Colonic mucosa (tissue), 4 donors: ENCODE measurements around the gene APC2. TPM values are rescaled to one million over a fixed set of nuclear protein-coding genes. Genes with fewer than 3 reads are reported as not detected.
"Not testable (repeated sequence)": the region's sequence is repeated elsewhere in the genome, so short reads cannot be mapped to it uniquely, and the experiment has no call there.

Source experiments
- DNase-seq: peaks from one replicate; pipeline ENCODE4 v3.0.0-alpha.2; 2020
- H3K27ac ChIP-seq: fragments of 200-600 bp; one replicate; pipeline ENCODE4 v1.8.0; 2021
- H3K27me3 ChIP-seq: fragments of 200-600 bp; one replicate; pipeline ENCODE4 v1.8.0; 2021
- H3K36me3 ChIP-seq: fragments of 200-600 bp; one replicate; pipeline ENCODE4 v1.8.0; 2021
- H3K4me1 ChIP-seq: fragments of 200-600 bp; one replicate; pipeline ENCODE4 v1.8.0; 2021; ENCODE audit warnings: mild to moderate bottlenecking
- H3K4me3 ChIP-seq: fragments of 200-600 bp; one replicate; pipeline ENCODE4 v1.8.0; 2021
- H3K9ac ChIP-seq, 2 donors: one replicate each; pipeline ENCODE4 v1.7.0; 2013; ENCODE audit warnings: control low read depth in 2 of 2, low read depth in 2 of 2, low read length in 2 of 2
- H3K9me3 ChIP-seq: fragments of 200-600 bp; one replicate; pipeline ENCODE4 v1.8.0; 2021
- CTCF ChIP-seq: fragments of 200-600 bp; IDR thresholded peaks from one replicate; pipeline ENCODE4 v1.8.0; 2022; ENCODE audit warnings: antibody characterized with exemption, mild to moderate bottlenecking
- intact Hi-C: fragments of 100-400 bp; cut with DNase I; formaldehyde crosslinking; loops from one replicate; pipeline ENCODE4 v1.14.1; 2022
- total RNA-seq, 2 donors: library from RNA; stranded (reverse); fragmentation: NEBNext Ultra II Directional in 1 of 2; extraction: Animal tissue kit (Norgen Biotek cat#: 25700) in 1 of 2; gene quantifications; one replicate each; pipeline ENCODE4 v1.2.1, GENCODE V29; 2021
- donor health status: healthy.
- donor health status: DM: no; HTN: no; CAD: no.
- donor health status: DM: no; HTN: no; CAD: no.

Gene APC2
- total RNA-seq, 2 donors from 2014 or later = 0.05 to 0.42 TPM

- TF ChIP-seq CTCF = no peak
- H3K36me3 ChIP-seq = peaks cover 10% of the 10 kb centered on the region
- no peak overlapping the region for H3K9ac ChIP-seq
- no peaks in the 10 kb centered on the region for H3K27me3 ChIP-seq
- H3K9me3 ChIP-seq = no peaks in the 10 kb centered on the region
- no peak overlapping the region for H3K4me3 ChIP-seq
- no peak overlapping the region for H3K27ac ChIP-seq
- peaks cover 19% of the 10 kb centered on the region for H3K4me1 ChIP-seq
- intact Hi-C loops = no loop called here
- no peak for DNase-seq
Observed at GRCh38 chr19:1418951-1419738, 30.8 kb upstream of the APC2 start.

GRCh38 chr19:1420085-1420484 is 29.8 kb upstream of the APC2 start:
- DNase-seq, H3K9ac ChIP-seq, H3K27me3 ChIP-seq, H3K9me3 ChIP-seq, H3K4me3 ChIP-seq, H3K27ac ChIP-seq, intact Hi-C loops: not testable (repeated sequence)
- Histone ChIP-seq H3K36me3 (peaks cover 10% of the 10 kb centered on the region), H3K4me1 (peaks cover 14% of the 10 kb centered on the region)

GRCh38 chr19:1420590-1420989 is 29.3 kb upstream of the APC2 start:
- Histone ChIP-seq H3K9ac (no peak overlapping the region), H3K9me3 (no peaks in the 10 kb centered on the region), H3K27ac (no peak overlapping the region), H3K4me1 (peaks cover 12% of the 10 kb centered on the region), H3K4me3 (no peak overlapping the region), H3K36me3 (peaks cover 15% of the 10 kb centered on the region), H3K27me3 (no peaks in the 10 kb centered on the region)
- DNase-seq = no peak
- no peak for TF ChIP-seq CTCF
- intact Hi-C loops = no loop called here

GRCh38 chr19:1421218-1421957 is 28.5 kb upstream of the APC2 start:
- Histone ChIP-seq H3K4me1 (peaks cover 4% of the 10 kb centered on the region), H3K27ac (no peak overlapping the region), H3K4me3 (no peak overlapping the region), H3K9me3 (no peaks in the 10 kb centered on the region), H3K36me3 (peaks cover 23% of the 10 kb centered on the region), H3K27me3 (no peaks in the 10 kb centered on the region), H3K9ac (no peak overlapping the region)
- TF ChIP-seq CTCF = no peak
- no peak for DNase-seq
- intact Hi-C loops = no loop called here

- intact Hi-C loops = no loop called here
- Histone ChIP-seq H3K4me3 (no peak overlapping the region), H3K9me3 (no peaks in the 10 kb centered on the region), H3K4me1 (no peaks in the 10 kb centered on the region), H3K27me3 (no peaks in the 10 kb centered on the region), H3K27ac (no peak overlapping the region), H3K36me3 (peaks cover 23% of the 10 kb centered on the region), H3K9ac (no peak overlapping the region)
- DNase-seq = no peak
- TF ChIP-seq CTCF = no peak
Observed at GRCh38 chr19:1421958-1422305, 28.0 kb upstream of the APC2 start.

- no peaks in the 10 kb centered on the region for H3K4me1 ChIP-seq
- peaks cover 23% of the 10 kb centered on the region for H3K36me3 ChIP-seq
- no peak overlapping the region for H3K4me3 ChIP-seq
- intact Hi-C loops = no loop called here
- H3K27me3 ChIP-seq = no peaks in the 10 kb centered on the region
- no peak for TF ChIP-seq CTCF
- no peak overlapping the region for H3K27ac ChIP-seq
- H3K9ac ChIP-seq = no peak overlapping the region
- DNase-seq = no peak
- no peaks in the 10 kb centered on the region for H3K9me3 ChIP-seq
Observed at GRCh38 chr19:1422360-1422759, 27.6 kb upstream of the APC2 start.
